ENCODE results near the gene SRXN1.

GRCh38 chr20:602111-602970 is 50.7 kb downstream of the SRXN1 start:
- TF ChIP-seq POLR2A (IDR thresholded peaks at IDR 0.05; ENCODE audit: low read length) (no peak), GATA1 (IDR thresholded peaks at IDR 0.05; ENCODE audit: low read depth, low read length) (no peak)

Data from erythroblast (primary cell).